H1 (cell line): ENCODE data around the gene CPSF4. TPM values are rescaled to one million over a fixed set of nuclear protein-coding genes. Genes with fewer than 3 reads are reported as not detected.

Source experiments
- E2F6 ChIP-seq: IDR thresholded peaks from 2 replicates; pipeline ENCODE4 v1.6.1; 2012; ENCODE audit warnings: inconsistent platforms
- KDM5A ChIP-seq: fragments of 200-600 bp; IDR thresholded peaks from 2 replicates; pipeline ENCODE4 v1.7.1; 2012; ENCODE audit warnings: mild to moderate bottlenecking, low read length, inconsistent platforms, mixed read lengths
- POLR2AphosphoS5 ChIP-seq: IDR thresholded peaks from 2 replicates; pipeline ENCODE4 v1.6.1; 2011; ENCODE audit warnings: low read depth, low read length
- SAP30 ChIP-seq: fragments of 300-600 bp; sonication (generic); IDR thresholded peaks from 2 replicates; pipeline ENCODE4 v1.7.1; 2012; ENCODE audit warnings: low read length, moderate library complexity, mild to moderate bottlenecking, inconsistent platforms; ENCODE audit not compliant: insufficient read depth, insufficient replicate concordance
- SIN3A ChIP-seq, 2 experiments: IDR thresholded peaks in 1 of 2; conservative IDR thresholded peaks in 1 of 2; 2 replicates each; pipeline ENCODE4 v1.6.1; 2011 to 2012; ENCODE audit warnings: low read length in 2 of 2, improper control_type of control experiment in 1 of 2, low read depth in 1 of 2, mild to moderate bottlenecking in 1 of 2
- SP4 ChIP-seq: IDR thresholded peaks from 2 replicates; pipeline ENCODE4 v1.6.1; 2012; ENCODE audit warnings: low read length, inconsistent platforms
- TAF1 ChIP-seq: IDR thresholded peaks from 2 replicates; pipeline ENCODE4 v1.6.1; 2011; ENCODE audit warnings: mild to moderate bottlenecking, low read depth, low read length
- polyA plus RNA-seq, 7 experiments: library from polyadenylated mRNA; depleted of rRNA in 3 of 7; stranded (reverse) in 5 of 7; unstranded in 2 of 7; fragments of >200 nt in 5 of 7; fragments of 200-250 nt in 2 of 7; gene quantifications; 1 replicate in 5 of 7; 2 replicates in 1 of 7; 4 replicates in 1 of 7; pipeline versions ENCODE4 v1.2.1 to v1.2.3, GENCODE V29; 2011 to 2013; ENCODE audit warnings: missing spikeins in 2 of 7, mixed read lengths in 2 of 7
- total RNA-seq: library from RNA; stranded (reverse); fragmentation: NEBNext Ultra II Directional; extraction: Animal tissue kit (Norgen Biotek cat#: 25700); gene quantifications from 2 replicates; pipeline ENCODE4 v1.2.1, GENCODE V29; 2021

CPSF4 gene
- total and polyA plus RNA-seq, 2 of the 8 experiments (the other 6 are each of a cell fraction or from before 2014, with no cell fraction given) = 77.5 to 103 TPM

DNA sequence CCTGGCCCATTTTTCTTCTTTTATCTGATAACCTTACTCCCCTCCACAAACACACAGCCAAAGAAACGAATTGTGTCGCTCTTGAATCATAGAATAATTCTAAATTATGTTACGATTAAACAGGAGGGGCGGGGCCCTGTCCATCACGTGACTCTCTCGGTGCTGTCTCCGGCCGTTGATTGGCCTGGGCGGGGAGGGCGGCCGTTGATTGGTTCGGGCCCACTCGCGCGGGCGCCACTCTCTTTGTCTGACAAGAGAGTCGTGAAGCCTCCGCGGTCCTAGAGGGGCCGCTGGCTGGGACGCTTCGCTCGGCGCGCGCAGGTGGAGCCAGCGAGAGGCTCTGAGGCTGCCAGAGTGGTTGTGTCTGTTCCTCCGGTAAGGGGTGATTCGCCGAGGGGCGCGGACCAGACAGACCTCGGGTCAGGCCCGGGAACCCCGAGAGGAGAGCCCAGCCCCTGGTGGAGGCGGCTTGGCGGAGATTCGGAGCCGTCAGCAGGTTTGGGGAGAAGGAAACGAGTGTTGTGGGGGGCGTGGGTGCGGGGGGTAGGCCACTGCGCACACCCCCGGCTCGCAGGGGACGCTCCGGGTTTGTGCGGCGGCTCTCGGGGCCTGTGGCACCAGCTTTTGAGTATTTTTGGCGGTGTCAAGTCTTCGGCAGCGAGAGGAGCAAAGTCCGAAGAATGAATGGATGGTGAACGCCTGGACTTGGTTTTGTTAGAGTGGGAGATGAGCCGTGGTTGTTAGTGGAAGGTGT lies 34.0 kb downstream of the CPSF4 start, which contains the start of gene ZNF789 (continued):
- peak; percentile 98 for TF ChIP-seq TAF1
- no peak for TF ChIP-seq E2F6
- peak; percentile 71 for TF ChIP-seq SAP30
- TF ChIP-seq POLR2AphosphoS5 = peak; percentile 90
- TF ChIP-seq SP4 = peak; percentile 69; the same call in 1 of the 2 replicates
- TF ChIP-seq KDM5A = 0 out of 2 replicates have a peak, but pooled peaks have one; percentile 23
- TF ChIP-seq SIN3A (conservative IDR thresholded peaks at IDR 0.05 in 1 of 2, IDR thresholded peaks at IDR 0.05 in 1 of 2; ENCODE audit: low read depth in 1 of 2, low read length in 2 of 2) = peak; percentile 27 to 28; a peak in 2 of 4 replicates
